Hepatocyte (in vitro differentiated cells): ENCODE results near the gene RENBP.

Experiments used
- EZH2 ChIP-seq: fragments of 200-600 bp; sonication (generic); IDR thresholded peaks from 2 replicates; pipeline ENCODE4 v1.6.1; 2016; ENCODE audit warnings: antibody characterized with exemption, mild to moderate bottlenecking, borderline replicate concordance
- TF ChIP-seq, protein P1 (sequence below): fragments of 200-600 bp; sonication (generic); IDR thresholded peaks from 2 replicates; pipeline ENCODE4 v1.5.1; 2016; ENCODE audit warnings: antibody characterized with exemption, mild to moderate bottlenecking; ENCODE audit not compliant: poor library complexity

DNA sequence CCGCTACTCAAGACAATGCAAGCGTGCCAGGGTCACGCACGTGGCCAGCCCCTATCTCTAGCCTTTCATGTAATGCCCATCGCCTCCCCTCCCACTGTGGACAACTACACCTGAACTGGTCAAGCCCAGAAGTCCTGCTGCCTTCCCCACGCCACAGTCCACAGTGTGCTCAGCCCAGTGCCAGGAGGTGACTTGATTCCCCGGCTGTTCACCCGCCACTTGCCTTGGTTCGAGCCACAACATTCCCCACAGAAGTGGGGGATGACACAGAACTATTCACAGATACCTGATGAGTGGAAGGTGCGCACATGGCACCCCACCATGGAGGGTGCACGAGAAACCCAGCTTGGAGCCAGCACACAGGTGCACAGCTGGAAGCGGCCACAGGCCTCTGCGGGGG, 25.2 kb downstream of the RENBP start:
- TF ChIP-seq, protein P1, sequence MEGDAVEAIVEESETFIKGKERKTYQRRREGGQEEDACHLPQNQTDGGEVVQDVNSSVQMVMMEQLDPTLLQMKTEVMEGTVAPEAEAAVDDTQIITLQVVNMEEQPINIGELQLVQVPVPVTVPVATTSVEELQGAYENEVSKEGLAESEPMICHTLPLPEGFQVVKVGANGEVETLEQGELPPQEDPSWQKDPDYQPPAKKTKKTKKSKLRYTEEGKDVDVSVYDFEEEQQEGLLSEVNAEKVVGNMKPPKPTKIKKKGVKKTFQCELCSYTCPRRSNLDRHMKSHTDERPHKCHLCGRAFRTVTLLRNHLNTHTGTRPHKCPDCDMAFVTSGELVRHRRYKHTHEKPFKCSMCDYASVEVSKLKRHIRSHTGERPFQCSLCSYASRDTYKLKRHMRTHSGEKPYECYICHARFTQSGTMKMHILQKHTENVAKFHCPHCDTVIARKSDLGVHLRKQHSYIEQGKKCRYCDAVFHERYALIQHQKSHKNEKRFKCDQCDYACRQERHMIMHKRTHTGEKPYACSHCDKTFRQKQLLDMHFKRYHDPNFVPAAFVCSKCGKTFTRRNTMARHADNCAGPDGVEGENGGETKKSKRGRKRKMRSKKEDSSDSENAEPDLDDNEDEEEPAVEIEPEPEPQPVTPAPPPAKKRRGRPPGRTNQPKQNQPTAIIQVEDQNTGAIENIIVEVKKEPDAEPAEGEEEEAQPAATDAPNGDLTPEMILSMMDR = no peak
- TF ChIP-seq EZH2 = no peak
